Activated effector memory CD4-positive, alpha-beta T cell treated with anti-CD3 and anti-CD28 coated beads, Interleukin-2, amount 50 U/mL, for 16 hours (primary cell): Measurements from ENCODE around the gene SPTBN1.

Experiments used
- DNase-seq: peaks from one replicate; pipeline ENCODE4 v3.0.0-alpha.2; 2020

SPTBN1 gene

GRCh38 chr2:54455563-54456361 is at the start of gene SPTBN1:
SPTBN1 (plus strand) TSS chr2:54456327; CDS start chr2:54526419, 70,092 bp downstream.
- DNase-seq: no peak

GRCh38 chr2:54407693-54408092 is 48.4 kb upstream of the SPTBN1 start:
- no peak for DNase-seq

GRCh38 chr2:54408288-54408687 is 47.8 kb upstream of the SPTBN1 start:
- no peak for DNase-seq

- DNase-seq: no peak
These were observed 46.4 kb upstream of the SPTBN1 start for GRCh38 chr2:54409752-54410151.

- DNase-seq: no peak
These were observed 44.2 kb upstream of the SPTBN1 start for GRCh38 chr2:54411801-54412354.

GRCh38 chr2:54416166-54416813 is 39.8 kb upstream of the SPTBN1 start:
- DNase-seq: no peak

- DNase-seq: no peak
These were observed 39.2 kb upstream of the SPTBN1 start for GRCh38 chr2:54416938-54417337.

- no peak for DNase-seq
These were observed 38.5 kb upstream of the SPTBN1 start for GRCh38 chr2:54417577-54417976.

GRCh38 chr2:54419388-54419787 is 36.7 kb upstream of the SPTBN1 start:
- DNase-seq: no peak

- no peak for DNase-seq
These were observed 36.1 kb upstream of the SPTBN1 start for GRCh38 chr2:54419855-54420523.

- no peak for DNase-seq
These were observed 35.5 kb upstream of the SPTBN1 start for GRCh38 chr2:54420524-54421172.

GRCh38 chr2:54422072-54422581 is 34.0 kb upstream of the SPTBN1 start:
- no peak for DNase-seq

- DNase-seq: no peak
These were observed 32.9 kb upstream of the SPTBN1 start for GRCh38 chr2:54423213-54423612.

- no peak for DNase-seq
These were observed 31.5 kb upstream of the SPTBN1 start for GRCh38 chr2:54424555-54425163.

GRCh38 chr2:54428108-54428831 is 27.9 kb upstream of the SPTBN1 start:
- no peak for DNase-seq

- DNase-seq: no peak
These were observed 27.1 kb upstream of the SPTBN1 start for GRCh38 chr2:54429054-54429453.

- no peak for DNase-seq
These were observed 26.1 kb upstream of the SPTBN1 start for GRCh38 chr2:54429811-54430551.

GRCh38 chr2:54430649-54431048 is 25.5 kb upstream of the SPTBN1 start:
- DNase-seq: no peak

- DNase-seq: no peak
These were observed 23.7 kb upstream of the SPTBN1 start for GRCh38 chr2:54432251-54433015.

GRCh38 chr2:54434229-54434628 is 21.9 kb upstream of the SPTBN1 start:
- DNase-seq: no peak
